Measurements from ENCODE around the gene PRR7. TPM values are rescaled to one million over a fixed set of nuclear protein-coding genes. Genes with fewer than 3 reads are reported as not detected.

The PRR7 gene
- polyA plus RNA-seq, 3 donors = 1.8 to 17.4 (median 2.1) TPM

DNA sequence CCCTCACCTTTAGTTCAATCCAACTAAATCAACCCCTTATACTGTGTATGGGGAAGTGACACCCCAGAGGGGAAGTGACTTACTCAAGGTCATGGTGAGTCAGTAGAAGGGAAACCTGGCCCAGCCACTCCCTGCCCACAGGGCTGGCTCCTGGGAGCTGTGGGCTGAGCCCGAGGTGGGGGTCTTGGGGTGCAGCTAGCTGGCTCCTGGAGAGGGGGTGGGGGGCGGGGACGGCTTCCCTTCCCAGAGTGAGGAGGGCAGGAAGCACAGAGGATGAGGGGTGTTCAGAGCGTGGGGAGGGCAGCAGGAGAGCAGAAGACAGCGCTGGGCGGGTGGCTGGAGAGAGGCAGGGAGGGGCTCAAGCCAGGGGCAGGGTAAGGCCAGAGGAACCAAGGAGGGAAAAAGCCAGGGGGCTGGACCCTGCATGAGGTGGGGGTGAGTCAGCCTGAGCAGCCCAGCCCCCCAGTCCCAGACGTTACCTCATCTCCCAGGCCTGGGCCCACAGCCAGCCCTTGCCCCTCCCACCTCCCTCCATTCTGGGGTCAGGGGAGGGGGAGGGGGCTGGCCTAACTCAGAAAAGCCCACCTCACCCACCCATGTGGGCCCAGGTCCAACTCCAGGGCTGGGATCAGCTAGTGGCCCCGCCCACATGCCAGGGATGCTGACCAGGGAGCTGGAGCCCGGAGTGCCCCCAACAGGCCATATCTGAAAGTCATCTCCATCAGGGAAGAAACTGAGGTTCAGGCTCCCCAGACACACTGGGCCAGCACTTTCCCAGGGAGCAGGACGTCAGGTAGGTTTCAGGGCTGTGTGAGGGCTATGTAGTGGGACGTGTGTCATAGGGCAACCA is 48.0 kb downstream of the PRR7 start:
- Histone ChIP-seq H3K36me3 (replicated peaks in 1 of 2; ENCODE audit: control insufficient read depth in 1 of 2, insufficient read depth in 2 of 2, low read length in 2 of 2) (peaks cover 15 to 30% of the 10 kb centered on the region in 2 donors), H3K4me2 (replicated peaks; ENCODE audit: extremely low read depth, low read length, poor library complexity, severe bottlenecking) (peak overlapping the region; percentile 94), H3K4me3 (replicated peaks in 1 of 3; ENCODE audit: low read depth in 2 of 3, low read length in 3 of 3) (peak overlapping the region in 2 of 3 experiments; percentile 12 to 84), H3K9me3 (replicated peaks in 1 of 2; ENCODE audit: control insufficient read depth in 1 of 2, insufficient read depth in 1 of 2, low read length in 2 of 2) (no peaks in the 10 kb centered on the region), H3K27ac (ENCODE audit: low read depth in 1 of 2, low read length in 2 of 2) (peak overlapping the region; percentile 96 to 98), H2AFZ (ENCODE audit: insufficient read depth, low read depth, low read length, poor library complexity, severe bottlenecking) (no peak overlapping the region), H3K79me2 (ENCODE audit: insufficient read depth, low read length) (peaks cover 34% of the 10 kb centered on the region), H3K4me1 (ENCODE audit: control insufficient read depth in 1 of 2, insufficient read depth in 2 of 2, low read length in 2 of 2) (peaks cover 66 to 75% of the 10 kb centered on the region in 2 donors), H4K20me1 (ENCODE audit: insufficient read depth, low read length) (peaks cover 24% of the 10 kb centered on the region), H3K27me3 (ENCODE audit: control insufficient read depth in 2 of 2, insufficient read depth in 2 of 2, low read length in 2 of 2) (peaks cover 0 to 14% of the 10 kb centered on the region in 2 donors), H3K9ac (ENCODE audit: insufficient read depth, low read length, poor library complexity, severe bottlenecking) (peak overlapping the region; percentile 81)
- Mint-ChIP-seq H3K27me3 (ENCODE audit: low read depth in 3 of 3) (peaks cover 13 to 22% (median 14%) of the 10 kb centered on the region in 3 donors), H3K4me3 (peak overlapping the region; percentile 72 to 78), H3K27ac (peak overlapping the region; percentile 97 to 99 (median 98)), H3K9me3 (peaks cover 0 to 2% (median 0%) of the 10 kb centered on the region in 7 donors), H3K36me3 (peaks cover 29 to 41% of the 10 kb centered on the region in 2 donors), H3K4me1 (peaks cover 65% of the 10 kb centered on the region)
- TF ChIP-seq, protein P1, sequence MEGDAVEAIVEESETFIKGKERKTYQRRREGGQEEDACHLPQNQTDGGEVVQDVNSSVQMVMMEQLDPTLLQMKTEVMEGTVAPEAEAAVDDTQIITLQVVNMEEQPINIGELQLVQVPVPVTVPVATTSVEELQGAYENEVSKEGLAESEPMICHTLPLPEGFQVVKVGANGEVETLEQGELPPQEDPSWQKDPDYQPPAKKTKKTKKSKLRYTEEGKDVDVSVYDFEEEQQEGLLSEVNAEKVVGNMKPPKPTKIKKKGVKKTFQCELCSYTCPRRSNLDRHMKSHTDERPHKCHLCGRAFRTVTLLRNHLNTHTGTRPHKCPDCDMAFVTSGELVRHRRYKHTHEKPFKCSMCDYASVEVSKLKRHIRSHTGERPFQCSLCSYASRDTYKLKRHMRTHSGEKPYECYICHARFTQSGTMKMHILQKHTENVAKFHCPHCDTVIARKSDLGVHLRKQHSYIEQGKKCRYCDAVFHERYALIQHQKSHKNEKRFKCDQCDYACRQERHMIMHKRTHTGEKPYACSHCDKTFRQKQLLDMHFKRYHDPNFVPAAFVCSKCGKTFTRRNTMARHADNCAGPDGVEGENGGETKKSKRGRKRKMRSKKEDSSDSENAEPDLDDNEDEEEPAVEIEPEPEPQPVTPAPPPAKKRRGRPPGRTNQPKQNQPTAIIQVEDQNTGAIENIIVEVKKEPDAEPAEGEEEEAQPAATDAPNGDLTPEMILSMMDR (IDR thresholded peaks at IDR 0.05) = peak; percentile 32
- intact Hi-C loops (cut with micrococcal nuclease) = loop anchor here (2.0 to 10.0 kb wide), 7 partner anchors 14 to 182 kb away; partner anchors contain the start of genes DOK3 (in 1 of the 2), GRK6 (in 1 of the 2), MXD3 (in 1 of the 2) and PFN3 (in 1 of the 2)
- DNase-seq = peak; percentile 94 to 96 (median 96)
- WGBS (ENCODE audit: insufficient coverage) = 22% methylated on average over 9 of the region's 11 CpGs

DNA sequence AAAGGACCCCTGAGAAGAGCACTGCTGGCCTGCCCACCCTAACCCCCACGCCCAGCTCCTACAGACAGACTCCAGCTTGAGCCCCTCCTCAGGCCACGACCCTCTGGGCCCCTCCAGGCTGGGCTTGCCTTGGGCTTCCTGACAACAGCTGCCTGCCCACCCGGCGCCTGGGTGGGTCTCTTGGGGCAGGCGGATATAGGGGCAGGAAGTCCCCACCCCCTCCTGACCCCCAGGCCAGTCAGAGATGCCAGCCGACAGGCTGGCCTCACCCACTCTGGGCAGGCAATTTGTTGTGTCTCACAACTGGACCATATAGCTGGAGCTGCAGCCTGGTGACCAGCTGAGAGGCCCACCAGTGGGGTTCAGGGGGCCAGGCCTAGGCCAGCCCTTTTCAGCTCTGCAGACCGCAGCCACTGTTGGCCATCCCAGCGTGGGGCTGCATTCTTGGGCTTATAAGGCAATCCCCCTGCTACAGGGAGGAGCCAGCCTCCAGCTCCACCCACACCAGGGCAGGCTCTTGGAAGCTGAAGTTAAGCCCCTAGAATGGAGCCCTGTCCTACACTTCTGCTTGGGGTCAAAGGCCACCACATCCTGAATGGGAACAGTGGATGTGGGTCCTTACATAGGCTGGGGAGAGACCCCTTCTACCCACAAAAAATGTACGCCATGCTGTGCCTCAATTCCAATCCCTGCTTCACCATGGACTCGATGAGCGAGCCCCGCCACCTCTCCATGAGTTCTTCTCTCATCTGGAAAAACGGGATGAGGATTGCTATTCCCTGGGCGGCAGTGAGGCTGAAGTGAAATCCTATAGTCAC is 48.8 kb downstream of the PRR7 start:
- peaks cover 0 to 3% (median 0%) of the 10 kb centered on the region in 7 donors for H3K9me3 Mint-ChIP-seq
- H3K27me3 Mint-ChIP-seq (ENCODE audit: low read depth in 3 of 3) = peaks cover 19 to 27% (median 20%) of the 10 kb centered on the region in 3 donors
- intact Hi-C loops (cut with micrococcal nuclease) = loop anchor here (2.0 to 10.0 kb wide), 7 partner anchors 13 to 183 kb away; partner anchors contain the start of genes DOK3 (in 1 of the 2), GRK6 (in 1 of the 2), MXD3 (in 1 of the 2) and PFN3 (in 1 of the 2)
- Histone ChIP-seq H2AFZ (ENCODE audit: insufficient read depth, low read depth, low read length, poor library complexity, severe bottlenecking) (no peak overlapping the region), H3K79me2 (ENCODE audit: insufficient read depth, low read length) (peaks cover 34% of the 10 kb centered on the region), H3K9ac (ENCODE audit: insufficient read depth, low read length, poor library complexity, severe bottlenecking) (peak overlapping the region; percentile 81), H4K20me1 (ENCODE audit: insufficient read depth, low read length) (peaks cover 17% of the 10 kb centered on the region), H3K4me3 (replicated peaks in 1 of 3; ENCODE audit: low read depth in 2 of 3, low read length in 3 of 3) (peak overlapping the region in 2 of 3 experiments; percentile 12 to 84), H3K27ac (ENCODE audit: low read depth in 1 of 2, low read length in 2 of 2) (peak overlapping the region; percentile 96 to 98), H3K4me2 (replicated peaks; ENCODE audit: extremely low read depth, low read length, poor library complexity, severe bottlenecking) (peak overlapping the region; percentile 94), H3K9me3 (replicated peaks in 1 of 2; ENCODE audit: control insufficient read depth in 1 of 2, insufficient read depth in 1 of 2, low read length in 2 of 2) (no peaks in the 10 kb centered on the region), H3K36me3 (replicated peaks in 1 of 2; ENCODE audit: control insufficient read depth in 1 of 2, insufficient read depth in 2 of 2, low read length in 2 of 2) (peaks cover 14 to 21% of the 10 kb centered on the region in 2 donors), H3K4me1 (ENCODE audit: control insufficient read depth in 1 of 2, insufficient read depth in 2 of 2, low read length in 2 of 2) (peaks cover 65 to 75% of the 10 kb centered on the region in 2 donors), H3K27me3 (ENCODE audit: control insufficient read depth in 2 of 2, insufficient read depth in 2 of 2, low read length in 2 of 2) (peaks cover 0 to 17% of the 10 kb centered on the region in 2 donors)
- peak overlapping the region; percentile 76 to 78 for H3K4me3 Mint-ChIP-seq
- 59% methylated on average over 12 of the region's 14 CpGs for WGBS (ENCODE audit: insufficient coverage)
- peaks cover 22 to 32% of the 10 kb centered on the region in 2 donors for H3K36me3 Mint-ChIP-seq
- TF ChIP-seq, protein P1 (IDR thresholded peaks at IDR 0.05) = no peak
- DNase-seq = peak in 2 of 3 donors; percentile 36 to 49
- peaks cover 62% of the 10 kb centered on the region for H3K4me1 Mint-ChIP-seq
- peak overlapping the region; percentile 97 to 99 (median 98) for H3K27ac Mint-ChIP-seq
